ENCODE results near the gene IGF1R.

IGF1R gene

DNA sequence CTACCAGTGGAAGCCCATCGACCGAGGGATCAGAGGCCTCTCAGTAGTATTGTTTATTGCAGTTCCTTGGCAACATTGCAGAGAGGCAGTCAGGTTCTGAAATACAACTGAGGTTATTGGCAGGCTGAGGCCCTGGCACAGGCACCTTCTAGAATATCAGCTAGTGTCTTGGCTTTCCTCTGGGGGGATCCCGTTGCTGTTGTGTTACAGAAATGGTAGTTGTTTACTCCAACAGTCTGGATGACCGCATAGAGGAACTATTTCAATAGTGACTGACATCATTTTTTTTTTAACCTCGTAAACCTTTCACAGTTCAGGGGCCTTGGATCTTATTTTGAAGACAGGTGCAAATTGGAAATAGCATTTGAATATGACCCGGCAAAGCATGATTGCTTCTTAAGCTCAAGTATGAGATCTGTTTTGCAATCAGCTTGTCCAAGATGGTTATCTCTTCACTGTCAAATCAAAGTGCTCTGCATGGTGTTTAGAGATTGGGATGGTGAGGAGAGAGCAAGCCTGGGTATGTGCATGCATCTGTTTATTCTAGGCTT lies 295.3 kb downstream of the IGF1R start:
- peak overlapping the region; percentile 88 for H3K27ac ChIP-seq
- TF ChIP-seq, protein P1, sequence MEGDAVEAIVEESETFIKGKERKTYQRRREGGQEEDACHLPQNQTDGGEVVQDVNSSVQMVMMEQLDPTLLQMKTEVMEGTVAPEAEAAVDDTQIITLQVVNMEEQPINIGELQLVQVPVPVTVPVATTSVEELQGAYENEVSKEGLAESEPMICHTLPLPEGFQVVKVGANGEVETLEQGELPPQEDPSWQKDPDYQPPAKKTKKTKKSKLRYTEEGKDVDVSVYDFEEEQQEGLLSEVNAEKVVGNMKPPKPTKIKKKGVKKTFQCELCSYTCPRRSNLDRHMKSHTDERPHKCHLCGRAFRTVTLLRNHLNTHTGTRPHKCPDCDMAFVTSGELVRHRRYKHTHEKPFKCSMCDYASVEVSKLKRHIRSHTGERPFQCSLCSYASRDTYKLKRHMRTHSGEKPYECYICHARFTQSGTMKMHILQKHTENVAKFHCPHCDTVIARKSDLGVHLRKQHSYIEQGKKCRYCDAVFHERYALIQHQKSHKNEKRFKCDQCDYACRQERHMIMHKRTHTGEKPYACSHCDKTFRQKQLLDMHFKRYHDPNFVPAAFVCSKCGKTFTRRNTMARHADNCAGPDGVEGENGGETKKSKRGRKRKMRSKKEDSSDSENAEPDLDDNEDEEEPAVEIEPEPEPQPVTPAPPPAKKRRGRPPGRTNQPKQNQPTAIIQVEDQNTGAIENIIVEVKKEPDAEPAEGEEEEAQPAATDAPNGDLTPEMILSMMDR (IDR thresholded peaks at IDR 0.05): no peak
- peaks cover 47 to 48% of the 10 kb centered on the region in 2 experiments for H3K4me1 ChIP-seq (ENCODE audit: control insufficient read depth in 1 of 2, insufficient read depth in 1 of 2, low read depth in 1 of 2, low read length in 1 of 2)
- no peaks in the 10 kb centered on the region for H3K27me3 ChIP-seq
- H3K36me3 ChIP-seq: peaks cover 82% of the 10 kb centered on the region
- no peaks in the 10 kb centered on the region for H3K9me3 ChIP-seq
- no peak overlapping the region for H3K4me3 ChIP-seq (ENCODE audit: low read depth in 1 of 2, low read length in 1 of 2)

DNA sequence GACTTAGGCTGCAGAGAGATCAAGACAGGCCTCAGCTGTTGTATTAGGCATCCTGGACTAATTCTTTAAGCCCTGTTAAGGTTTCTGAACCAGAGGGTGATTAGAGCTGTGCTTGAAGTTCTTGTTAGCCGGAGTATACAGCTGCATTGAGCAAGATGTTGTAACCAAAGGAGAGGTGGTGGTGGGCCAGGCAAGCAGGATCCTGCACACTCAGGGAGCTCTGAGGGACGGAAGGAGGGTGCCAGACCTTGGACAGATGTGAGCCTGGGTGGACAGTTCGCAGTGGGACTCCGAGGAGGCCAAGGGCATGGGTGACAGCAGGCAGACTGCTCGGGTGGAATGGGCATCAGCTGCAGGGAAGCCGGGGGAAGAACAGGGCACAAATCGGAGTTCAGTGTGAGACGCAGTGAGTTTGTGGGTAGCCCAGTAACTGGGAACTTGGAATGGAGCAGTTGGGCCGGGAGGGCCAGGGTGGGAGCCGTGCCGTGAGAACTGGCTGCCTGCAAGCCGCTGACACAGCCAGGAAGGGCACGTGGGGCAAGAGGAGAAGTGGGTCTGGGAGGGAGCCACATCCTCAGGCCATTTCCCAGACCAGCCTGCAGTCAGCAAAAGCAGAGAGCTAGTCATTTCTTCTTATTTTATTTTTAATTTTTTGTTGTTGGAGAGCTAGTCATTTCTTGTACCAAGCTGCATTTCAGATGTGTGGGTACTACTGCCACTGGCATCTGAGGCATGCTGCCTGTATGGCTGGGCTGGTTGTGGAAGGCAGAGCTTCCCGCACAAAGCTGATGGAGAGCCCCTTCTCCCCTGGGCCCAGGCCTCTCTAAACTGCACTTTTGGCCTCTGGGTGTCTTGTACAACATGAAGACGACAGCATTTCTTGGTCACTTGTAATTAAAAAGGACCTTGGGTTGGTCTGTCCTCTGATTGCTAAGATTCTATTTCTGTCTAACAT lies 298.2 kb downstream of the IGF1R start:
- Histone ChIP-seq H3K4me3 (ENCODE audit: low read depth in 1 of 2, low read length in 1 of 2) (peak overlapping the region; percentile 33 to 44), H3K27me3 (no peaks in the 10 kb centered on the region), H3K36me3 (peaks cover 82% of the 10 kb centered on the region), H3K27ac (peak overlapping the region; percentile 88), H3K9me3 (no peaks in the 10 kb centered on the region), H3K4me1 (ENCODE audit: control insufficient read depth in 1 of 2, insufficient read depth in 1 of 2, low read depth in 1 of 2, low read length in 1 of 2) (peaks cover 51 to 53% of the 10 kb centered on the region in 2 experiments)
- TF ChIP-seq, protein P1 (IDR thresholded peaks at IDR 0.05): no peak

DNA sequence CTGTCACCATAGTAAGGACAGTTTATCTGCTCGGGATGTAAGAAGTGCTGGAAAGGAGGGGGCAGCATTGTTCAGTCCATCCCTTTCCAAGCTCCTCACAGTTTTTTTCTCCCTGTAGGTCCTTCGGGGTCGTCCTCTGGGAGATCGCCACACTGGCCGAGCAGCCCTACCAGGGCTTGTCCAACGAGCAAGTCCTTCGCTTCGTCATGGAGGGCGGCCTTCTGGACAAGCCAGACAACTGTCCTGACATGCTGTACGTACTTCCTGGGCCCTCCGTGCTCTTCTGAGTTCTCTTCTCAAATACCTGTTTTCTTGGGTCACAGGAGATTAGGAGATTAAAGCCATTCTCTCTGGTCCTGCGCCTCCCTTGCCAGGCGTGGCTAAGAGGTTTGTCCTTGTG lies 300.1 kb downstream of the IGF1R start:
- Histone ChIP-seq H3K27ac (no peak overlapping the region), H3K4me3 (ENCODE audit: low read depth in 1 of 2, low read length in 1 of 2) (no peak overlapping the region), H3K36me3 (peaks cover 80% of the 10 kb centered on the region), H3K4me1 (ENCODE audit: control insufficient read depth in 1 of 2, insufficient read depth in 1 of 2, low read depth in 1 of 2, low read length in 1 of 2) (peaks cover 67 to 68% of the 10 kb centered on the region in 2 experiments), H3K9me3 (no peaks in the 10 kb centered on the region), H3K27me3 (no peaks in the 10 kb centered on the region)
- TF ChIP-seq, protein P1 (IDR thresholded peaks at IDR 0.05): no peak

DNA sequence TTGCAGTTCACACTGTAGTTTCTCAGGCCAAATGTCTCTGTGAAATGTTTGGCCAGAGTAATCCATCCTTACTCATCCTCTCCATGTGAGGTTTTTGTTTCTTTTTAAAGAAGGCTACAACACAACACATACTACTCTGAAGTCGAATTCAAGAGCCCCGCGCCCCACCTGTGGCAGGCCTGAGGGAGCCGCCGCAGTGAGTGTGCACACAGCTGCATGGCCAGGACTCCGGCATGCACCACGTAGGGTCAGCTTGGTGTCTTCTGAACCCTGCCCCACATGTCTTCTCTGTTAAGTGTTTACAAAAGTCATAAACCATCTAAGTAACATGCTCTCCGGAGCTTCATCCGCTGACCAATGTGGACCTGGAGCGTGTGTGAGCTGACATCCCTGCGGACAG lies 300.6 kb downstream of the IGF1R start:
- no peaks in the 10 kb centered on the region for H3K9me3 ChIP-seq
- TF ChIP-seq, protein P1 (IDR thresholded peaks at IDR 0.05): no peak
- peaks cover 80% of the 10 kb centered on the region for H3K36me3 ChIP-seq
- no peak overlapping the region for H3K4me3 ChIP-seq (ENCODE audit: low read depth in 1 of 2, low read length in 1 of 2)
- H3K27ac ChIP-seq: no peak overlapping the region
- peaks cover 67 to 68% of the 10 kb centered on the region in 2 experiments for H3K4me1 ChIP-seq (ENCODE audit: control insufficient read depth in 1 of 2, insufficient read depth in 1 of 2, low read depth in 1 of 2, low read length in 1 of 2)
- H3K27me3 ChIP-seq: no peaks in the 10 kb centered on the region

DNA sequence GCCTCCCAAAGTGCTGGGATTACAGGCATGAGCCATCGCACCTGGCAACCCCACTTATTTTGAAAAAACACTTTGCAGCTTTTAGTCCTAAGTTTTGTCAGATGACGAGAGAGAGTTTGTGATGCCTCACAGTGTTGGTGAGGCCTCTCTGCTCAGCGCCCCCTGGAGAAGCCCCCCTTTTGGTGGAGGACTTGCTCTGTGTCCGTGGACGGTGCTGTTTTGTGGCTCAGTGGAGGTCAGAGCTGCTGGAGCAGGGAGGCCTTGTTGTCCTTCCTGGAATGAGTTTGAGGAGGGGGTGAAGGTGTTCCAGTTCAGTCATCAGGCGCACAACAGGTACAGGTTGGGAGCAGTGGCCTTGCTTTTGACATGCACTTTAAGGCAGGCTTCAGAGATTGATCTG lies 301.3 kb downstream of the IGF1R start:
- no peak overlapping the region for H3K4me3 ChIP-seq (ENCODE audit: low read depth in 1 of 2, low read length in 1 of 2)
- H3K4me1 ChIP-seq (ENCODE audit: control insufficient read depth in 1 of 2, insufficient read depth in 1 of 2, low read depth in 1 of 2, low read length in 1 of 2): peaks cover 67 to 68% of the 10 kb centered on the region in 2 experiments
- H3K9me3 ChIP-seq: no peaks in the 10 kb centered on the region
- peaks cover 80% of the 10 kb centered on the region for H3K36me3 ChIP-seq
- H3K27ac ChIP-seq: peak overlapping the region; percentile 88
- no peaks in the 10 kb centered on the region for H3K27me3 ChIP-seq
- TF ChIP-seq, protein P1 (IDR thresholded peaks at IDR 0.05): no peak

Measured in neutrophil (primary cell).